Kidney (tissue), 14 donors: ENCODE results near the gene CTF1. TPM values are rescaled to one million over a fixed set of nuclear protein-coding genes. Genes with fewer than 3 reads are reported as not detected.

Experiments used
- DNase-seq, 5 donors: peaks; one replicate each; pipeline ENCODE4 v3.0.0-alpha.2; 2013 to 2020
- FAIRE-seq: peaks from 2 replicates; lab custom pipeline; 2012; peaks lifted over from hg19 to GRCh38; lab: Jason Lieb, UNC
- H3K27ac ChIP-seq, 2 donors: one replicate each; pipeline ENCODE4 v1.7.0; 2013; ENCODE audit warnings: low read depth in 2 of 2, low read length in 2 of 2, inconsistent platforms in 1 of 2
- H3K27me3 ChIP-seq: one replicate; pipeline ENCODE4 v1.7.1; 2013; ENCODE audit warnings: low read length, inconsistent platforms; ENCODE audit not compliant: control insufficient read depth, insufficient read depth
- H3K36me3 ChIP-seq, 3 donors: one replicate each; pipeline versions ENCODE4 v1.7.0 to v1.7.1; 2013; ENCODE audit warnings: low read length in 3 of 3, control low read depth in 1 of 3, inconsistent platforms in 1 of 3; ENCODE audit not compliant: insufficient read depth in 3 of 3, control insufficient read depth in 2 of 3
- H3K4me1 ChIP-seq, 3 donors: one replicate each; pipeline versions ENCODE4 v1.7.0 to v1.7.1; 2013; ENCODE audit warnings: low read length in 3 of 3, inconsistent platforms in 1 of 3, low read depth in 1 of 3; ENCODE audit not compliant: control insufficient read depth in 2 of 3, insufficient read depth in 2 of 3
- H3K4me3 ChIP-seq, 3 donors: one replicate each; pipeline versions ENCODE4 v1.7.0 to v1.8.1; 2013; ENCODE audit warnings: low read length in 3 of 3, control low read depth in 1 of 3, inconsistent platforms in 1 of 3
- H3K9ac ChIP-seq, 3 donors: one replicate each; pipeline versions ENCODE4 v1.7.0 to v1.7.1; 2013; ENCODE audit warnings: low read length in 3 of 3, control low read depth in 1 of 3, inconsistent platforms in 1 of 3
- H3K9me3 ChIP-seq, 3 donors: one replicate each; pipeline versions ENCODE4 v1.7.0 to v1.7.1; 2013; ENCODE audit warnings: low read length in 3 of 3, control low read depth in 1 of 3, inconsistent platforms in 1 of 3; ENCODE audit not compliant: control insufficient read depth in 2 of 3, insufficient read depth in 1 of 3
- CTCF ChIP-seq: IDR thresholded peaks from 3 replicates; pipeline ENCODE4 v1.5.1; 2012; ENCODE audit warnings: mild to moderate bottlenecking, moderate library complexity, borderline replicate concordance; ENCODE audit not compliant: insufficient read depth; ENCODE audit errors: extremely low read depth
- intact Hi-C: fragments of 100-400 bp; cut with DNase I; formaldehyde crosslinking; loops from one replicate; pipeline ENCODE4 v1.11.1; 2022
- polyA plus RNA-seq: library from polyadenylated mRNA; stranded (reverse); fragments of 350-450 nt; fragmentation: Illumina TruSeq; extraction: RNeasy Lipid Tissue Mini Kit (QIAGEN cat#74804); gene quantifications from one replicate; pipeline ENCODE4 v1.2.3, GENCODE V29; 2014; ENCODE audit warnings: low read depth, low replicate concordance; ENCODE audit not compliant: insufficient read depth
- total RNA-seq: library from RNA; stranded (reverse); fragmentation: NEBNext Ultra II Directional; extraction: Animal tissue kit (Norgen Biotek cat#: 25700); gene quantifications from one replicate; pipeline ENCODE4 v1.2.1, GENCODE V29; 2021
- donor health status: control.
- donor health status: control.
- donor health status: control.
- donor health status: control.
- donor health status: control.
- donor health status: DM: yes; HTN: yes; CAD: no.
- donor health status: Normal renal cell carcinoma (clear cell type).

CTF1 gene
- total and polyA plus RNA-seq, 2 donors from 2014 or later = 7.3 to 13.0 TPM

- no peak for DNase-seq
Measured at GRCh38 chr16:30866031-30866430, 30.4 kb upstream of the CTF1 start.

GRCh38 chr16:30867747-30868146 is 28.7 kb upstream of the CTF1 start:
- Histone ChIP-seq H3K4me3 (no peak overlapping the region), H3K9me3 (no peaks in the 10 kb centered on the region), H3K4me1 (no peaks in the 10 kb centered on the region), H3K27me3 (no peaks in the 10 kb centered on the region), H3K27ac (no peak overlapping the region), H3K36me3 (no peaks in the 10 kb centered on the region), H3K9ac (no peak overlapping the region)
- no peak for DNase-seq
- no peak for TF ChIP-seq CTCF
- no peak for FAIRE-seq
- intact Hi-C loops = no loop called here

More at GRCh38 chr16:30866031-30866430, 30.4 kb upstream of the CTF1 start:
- no peak for TF ChIP-seq CTCF
- H3K4me1 ChIP-seq = no peaks in the 10 kb centered on the region
- H3K27ac ChIP-seq = no peak overlapping the region
- FAIRE-seq = no peak
- no peak overlapping the region for H3K4me3 ChIP-seq
- intact Hi-C loops = no loop called here
- no peaks in the 10 kb centered on the region for H3K9me3 ChIP-seq
- H3K27me3 ChIP-seq = no peaks in the 10 kb centered on the region
- no peaks in the 10 kb centered on the region for H3K36me3 ChIP-seq
- H3K9ac ChIP-seq = no peak overlapping the region

- TF ChIP-seq CTCF = no peak
- no peak overlapping the region for H3K27ac ChIP-seq
- intact Hi-C loops = no loop called here
- FAIRE-seq = no peak
- no peak overlapping the region for H3K9ac ChIP-seq
- H3K4me3 ChIP-seq = no peak overlapping the region
- H3K27me3 ChIP-seq = no peaks in the 10 kb centered on the region
- no peaks in the 10 kb centered on the region for H3K9me3 ChIP-seq
- DNase-seq = no peak
- H3K4me1 ChIP-seq = peaks cover 0 to 3% (median 3%) of the 10 kb centered on the region in 3 donors
- H3K36me3 ChIP-seq = no peaks in the 10 kb centered on the region
Measured at GRCh38 chr16:30870904-30871303, 25.5 kb upstream of the CTF1 start.
